NCI-H2081 treated with DMSO at 0.1 percent for 48 hours (cell line): ENCODE results near the gene SUCO.
"Not testable (repeated sequence)": the region's sequence is repeated elsewhere in the genome, so short reads cannot be mapped to it uniquely, and the experiment has no call there.

Experiments
- DNase-seq: peaks from one replicate; lab custom pipeline; 2025; lab: John Stamatoyannopoulos, UW

Gene SUCO

GRCh38 chr1:172561252-172561651 lies 28.3 kb downstream of the SUCO start:
- DNase-seq: no peak

DNA sequence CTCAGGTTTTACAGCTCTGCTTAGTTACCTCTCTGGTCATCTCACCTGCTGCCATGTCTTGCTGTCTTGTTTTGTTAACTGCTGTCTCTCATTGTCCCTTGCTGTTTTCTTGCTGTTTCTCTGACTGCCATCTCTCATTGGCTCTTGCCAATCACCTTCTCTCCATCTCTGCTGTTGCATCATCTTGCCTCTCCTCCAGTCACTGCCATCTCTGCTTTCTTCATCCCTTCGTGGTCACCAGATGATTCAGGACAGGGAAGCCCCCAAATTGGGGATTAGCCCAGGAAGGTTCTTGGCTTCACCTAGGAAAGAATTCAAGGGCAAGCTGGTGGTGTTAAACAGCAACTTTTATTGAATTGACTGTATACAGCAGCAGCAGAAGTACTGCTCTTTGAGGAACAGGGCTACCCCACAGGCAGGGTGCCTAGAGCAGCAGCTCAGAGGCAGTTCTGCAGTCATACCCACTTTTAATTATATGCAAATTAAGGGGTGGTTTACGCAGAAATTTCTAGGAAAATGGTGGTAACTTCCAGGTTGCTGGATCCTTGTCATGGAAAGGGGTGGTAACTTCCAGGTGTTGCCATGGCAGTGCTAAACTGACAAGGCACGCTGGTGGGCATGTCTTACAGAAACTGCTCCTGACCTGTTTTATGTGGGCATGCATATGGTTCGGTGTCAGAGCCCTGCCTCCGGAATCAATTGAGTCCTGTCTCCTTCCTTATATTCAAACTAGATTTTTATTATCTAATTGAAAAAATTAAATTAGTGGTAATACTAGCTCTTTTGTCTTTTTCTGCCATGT lies 33.4 kb downstream of the SUCO start:
- no peak for DNase-seq

DNA sequence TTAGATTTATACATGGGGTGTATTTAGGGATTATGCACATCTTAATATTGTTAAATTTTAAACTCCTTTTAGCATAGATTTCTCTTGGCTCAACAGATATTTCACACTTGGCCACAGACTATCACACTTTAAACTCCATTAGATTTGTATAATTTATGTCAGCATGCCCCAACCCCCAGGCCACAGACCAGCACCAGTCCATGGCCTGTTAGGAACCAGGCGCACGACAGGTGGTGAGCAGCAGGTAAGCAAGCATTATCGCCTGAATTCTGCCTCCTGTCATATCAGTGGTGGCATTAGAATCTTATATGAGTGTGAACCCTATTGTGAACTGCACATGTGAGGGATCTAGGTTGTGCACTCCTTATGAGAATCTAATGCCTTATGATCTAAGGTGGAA lies 34.8 kb downstream of the SUCO start:
- DNase-seq: no peak

GRCh38 chr1:172574080-172574479 lies 41.1 kb downstream of the SUCO start:
- no peak for DNase-seq

- no peak for DNase-seq
These were observed 45.6 kb downstream of the SUCO start for GRCh38 chr1:172578586-172578985.

DNA sequence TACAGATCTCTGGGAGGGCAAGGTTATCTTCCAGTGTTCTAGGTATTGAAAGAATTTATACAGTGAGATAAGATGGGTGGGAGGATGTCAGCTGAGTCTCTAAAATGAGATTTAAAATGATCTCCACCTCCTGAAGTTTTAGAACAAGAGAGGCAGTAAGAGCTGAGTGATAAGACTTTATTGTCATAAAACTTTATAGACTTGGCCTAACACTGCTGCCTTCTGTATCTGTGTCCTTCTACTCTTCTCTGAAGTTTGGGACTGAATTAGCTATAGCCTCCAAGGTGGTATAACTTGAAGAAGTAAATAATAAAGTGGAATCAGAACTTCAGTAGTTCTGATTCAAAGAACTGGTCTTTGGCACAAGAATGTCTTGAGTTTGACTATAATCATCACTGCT lies 48.3 kb downstream of the SUCO start:
- no peak for DNase-seq

GRCh38 chr1:172581779-172582178 lies 48.8 kb downstream of the SUCO start:
- no peak for DNase-seq

DNA sequence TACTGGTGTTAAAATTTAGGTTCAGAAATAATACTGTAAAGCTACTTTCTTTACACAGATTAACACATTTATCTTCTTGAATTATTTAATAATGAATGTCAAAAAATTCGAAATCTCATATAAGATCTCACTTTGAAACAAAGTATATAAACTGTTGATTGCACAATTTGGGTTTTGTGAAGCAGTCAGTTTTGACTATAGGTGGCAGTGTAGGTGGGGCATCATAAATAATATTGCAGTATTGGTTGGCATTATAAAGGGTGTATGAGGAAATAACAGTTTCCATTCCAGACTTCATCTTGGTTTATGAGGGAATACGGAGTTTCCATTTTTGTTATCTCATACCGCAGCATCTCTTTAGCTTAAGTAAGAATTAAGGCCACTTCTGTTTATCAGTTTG lies 49.9 kb downstream of the SUCO start:
- DNase-seq: no peak

DNA sequence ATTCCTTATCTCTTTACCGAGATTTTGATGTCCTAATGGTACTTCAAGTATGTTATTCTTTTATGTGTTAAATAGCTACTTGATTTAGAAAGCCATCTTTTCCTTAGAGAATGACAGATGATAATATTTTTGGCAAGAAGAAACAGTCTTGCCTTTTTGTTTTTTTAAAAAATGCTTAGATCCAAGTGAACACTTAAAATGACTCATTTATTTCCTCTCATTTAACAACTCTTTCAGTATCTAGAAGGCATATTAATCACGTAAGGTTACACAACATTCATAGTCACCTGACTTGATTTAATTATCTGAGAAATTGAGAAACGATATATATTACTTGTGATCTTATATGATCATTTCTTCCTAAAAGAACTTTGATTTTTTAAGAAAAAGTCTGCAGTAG lies 52.4 kb downstream of the SUCO start:
- no peak for DNase-seq

GRCh38 chr1:172585861-172586260 lies 52.9 kb downstream of the SUCO start:
- no peak for DNase-seq

- DNase-seq: no peak
These were observed 55.6 kb downstream of the SUCO start for GRCh38 chr1:172588296-172589291.

GRCh38 chr1:172589553-172589952 lies 56.6 kb downstream of the SUCO start:
- no peak for DNase-seq

GRCh38 chr1:172591429-172591828 lies 58.5 kb downstream of the SUCO start:
- not testable (repeated sequence) for DNase-seq

DNA sequence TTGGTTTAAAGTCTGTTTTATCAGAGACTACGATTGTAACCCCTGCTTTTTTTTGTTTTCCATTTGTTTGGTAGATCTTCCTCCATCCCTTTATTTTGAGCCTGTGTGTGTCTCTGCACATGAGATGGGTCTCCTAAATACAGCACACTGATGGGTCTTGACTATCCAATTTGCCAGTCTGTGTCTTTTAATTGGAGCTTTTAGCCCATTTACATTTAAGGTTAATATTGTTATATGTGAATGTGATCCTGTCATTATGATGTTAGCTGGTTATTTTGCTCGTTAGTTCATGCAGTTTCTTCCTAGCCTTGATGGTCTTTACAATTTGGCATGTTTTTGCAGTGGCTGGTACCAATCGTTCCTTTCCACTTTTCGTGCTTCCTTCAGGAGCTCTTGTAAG lies 62.1 kb downstream of the SUCO start:
- DNase-seq: not testable (repeated sequence)

DNA sequence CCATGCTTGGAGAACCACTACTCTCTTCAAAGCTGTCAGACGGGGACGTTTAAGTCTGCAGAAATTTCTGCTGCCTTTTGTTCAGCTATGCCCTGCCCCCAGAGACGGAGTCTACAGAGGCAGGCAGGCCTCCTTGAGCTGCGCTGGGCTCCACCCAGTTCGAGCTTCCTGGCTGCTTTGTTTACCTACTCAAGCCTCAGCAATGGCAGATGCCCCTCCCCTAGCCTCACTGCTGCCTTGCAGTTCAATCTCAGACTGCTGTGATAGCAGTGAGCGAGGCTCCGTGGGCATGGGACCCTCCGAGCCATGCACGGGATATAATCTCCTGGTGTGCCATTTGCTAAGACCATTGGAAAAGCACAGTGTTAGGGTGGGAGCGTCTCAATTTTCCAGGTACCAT lies 63.8 kb downstream of the SUCO start:
- DNase-seq: not testable (repeated sequence)

DNA sequence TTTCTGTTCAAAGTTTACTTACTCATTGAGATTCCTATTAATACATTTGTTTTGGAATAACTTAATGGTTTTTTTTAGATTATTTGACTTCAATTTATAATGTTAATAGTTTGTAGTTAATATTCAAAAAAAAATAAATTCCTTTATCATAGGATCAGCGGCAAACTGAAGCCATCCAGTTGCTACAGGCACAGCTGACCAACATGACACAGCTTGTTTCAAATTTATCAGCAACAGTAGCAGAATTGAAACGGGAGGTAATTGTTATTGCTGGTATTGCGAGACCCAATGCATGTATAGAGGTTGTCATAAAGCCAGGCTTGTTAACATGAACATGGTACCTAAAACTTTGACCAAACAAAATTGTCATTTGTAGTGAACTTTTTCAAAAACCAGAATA lies 67.0 kb downstream of the SUCO start:
- DNase-seq: no peak

DNA sequence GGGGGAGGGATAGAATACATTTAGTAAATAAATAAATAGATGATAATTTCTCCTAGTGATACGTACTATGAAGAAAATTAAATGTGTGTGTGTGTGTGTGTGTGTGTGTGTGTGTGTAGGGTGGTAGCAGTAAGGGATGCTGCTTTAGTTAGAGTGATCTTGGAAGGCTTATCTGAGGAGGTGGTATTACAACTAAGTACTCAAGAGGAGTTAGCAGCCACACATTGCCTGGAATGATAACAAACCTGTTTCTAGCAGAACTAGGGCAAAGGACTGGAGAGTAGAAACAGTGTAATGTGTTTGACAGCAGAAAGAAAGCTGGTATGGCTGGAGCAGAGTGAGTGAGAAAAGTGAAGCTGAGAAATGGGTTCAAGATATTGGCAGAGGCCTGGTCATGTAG lies 67.7 kb downstream of the SUCO start:
- DNase-seq: no peak

GRCh38 chr1:172601046-172601630 lies 68.2 kb downstream of the SUCO start:
- DNase-seq: no peak

- peak; percentile 57 for DNase-seq
These were observed 69.8 kb downstream of the SUCO start for GRCh38 chr1:172602706-172603105.

DNA sequence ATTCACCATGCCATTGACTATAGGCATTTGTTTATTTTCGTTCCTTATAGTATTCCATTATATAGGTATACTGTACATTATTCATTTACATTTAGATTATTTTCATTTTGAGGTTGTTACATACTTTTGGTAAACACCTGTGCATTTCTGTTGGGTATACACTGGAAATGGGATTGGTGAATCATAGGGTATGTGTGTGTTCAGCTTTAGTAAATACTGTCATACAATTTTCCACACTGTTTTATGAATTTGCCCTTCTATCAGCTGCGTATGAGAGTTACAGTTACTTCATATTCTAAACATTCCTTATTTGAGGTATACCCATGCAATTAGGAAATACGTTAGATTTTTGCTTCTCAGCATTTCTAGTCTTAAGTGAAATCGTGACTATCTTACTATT lies 70.9 kb downstream of the SUCO start:
- no peak for DNase-seq

DNA sequence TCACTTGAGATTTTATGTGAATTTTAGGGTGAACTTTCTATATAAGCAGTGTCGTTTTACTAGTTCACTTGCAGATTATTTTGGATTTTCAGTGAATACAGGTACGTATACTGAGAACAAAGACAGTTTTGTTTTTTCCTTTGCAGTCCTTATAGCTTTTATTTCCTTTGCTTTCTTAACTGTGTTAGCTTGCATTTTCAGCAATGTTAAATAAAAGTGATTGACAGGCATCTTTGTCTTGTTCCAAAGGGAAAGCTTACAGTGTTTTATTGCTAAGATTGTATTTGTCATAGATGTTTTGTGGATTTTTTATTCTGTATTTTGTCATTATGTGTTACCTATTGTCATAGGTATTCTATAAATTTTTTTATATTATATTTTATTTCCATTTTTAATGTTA lies 72.7 kb downstream of the SUCO start:
- DNase-seq: no peak

GRCh38 chr1:172607145-172607544 lies 74.2 kb downstream of the SUCO start:
- no peak for DNase-seq
